Measurements from ENCODE around the gene ACACB.

ACACB gene

GRCh38 chr12:109247831-109248654 lies 131.7 kb downstream of the ACACB start:
- DNase-seq (ENCODE audit: extremely low read depth in 1 of 2, low read depth in 1 of 2), result no peak

GRCh38 chr12:109250523-109250922 lies 134.1 kb downstream of the ACACB start:
- no peak for DNase-seq (ENCODE audit: extremely low read depth in 1 of 2, low read depth in 1 of 2)

- no peak for DNase-seq (ENCODE audit: extremely low read depth in 1 of 2, low read depth in 1 of 2)
Observed at GRCh38 chr12:109252799-109253198, 136.4 kb downstream of the ACACB start.

GRCh38 chr12:109253913-109254544 lies 137.6 kb downstream of the ACACB start:
- DNase-seq (ENCODE audit: extremely low read depth in 1 of 2, low read depth in 1 of 2), result no peak

- DNase-seq (ENCODE audit: extremely low read depth in 1 of 2, low read depth in 1 of 2), result no peak
Observed at GRCh38 chr12:109255377-109255776, 139.0 kb downstream of the ACACB start.

GRCh38 chr12:109256011-109256410 lies 139.6 kb downstream of the ACACB start:
- no peak for DNase-seq (ENCODE audit: extremely low read depth in 1 of 2, low read depth in 1 of 2)

- DNase-seq (ENCODE audit: extremely low read depth in 1 of 2, low read depth in 1 of 2), result no peak
Observed at GRCh38 chr12:109258201-109258600, 141.8 kb downstream of the ACACB start.

- DNase-seq (ENCODE audit: extremely low read depth in 1 of 2, low read depth in 1 of 2), result no peak
Observed at GRCh38 chr12:109258607-109259544, 142.5 kb downstream of the ACACB start.

GRCh38 chr12:109259545-109259895 lies 143.1 kb downstream of the ACACB start:
- DNase-seq (ENCODE audit: extremely low read depth in 1 of 2, low read depth in 1 of 2), result no peak

- DNase-seq (ENCODE audit: extremely low read depth in 1 of 2, low read depth in 1 of 2), result no peak
Observed at GRCh38 chr12:109261087-109261486, 144.7 kb downstream of the ACACB start.

- DNase-seq (ENCODE audit: extremely low read depth in 1 of 2, low read depth in 1 of 2), result no peak
Observed at GRCh38 chr12:109261939-109262338, 145.6 kb downstream of the ACACB start.

- no peak for DNase-seq (ENCODE audit: extremely low read depth in 1 of 2, low read depth in 1 of 2)
Observed at GRCh38 chr12:109263439-109263838, 147.1 kb downstream of the ACACB start.

- DNase-seq (ENCODE audit: extremely low read depth in 1 of 2, low read depth in 1 of 2), result peak; percentile 6 to 30
Observed at GRCh38 chr12:109264095-109264942, 147.9 kb downstream of the ACACB start.

- DNase-seq (ENCODE audit: extremely low read depth in 1 of 2, low read depth in 1 of 2), result no peak
Observed at GRCh38 chr12:109264943-109265650, 148.7 kb downstream of the ACACB start.

- DNase-seq (ENCODE audit: extremely low read depth in 1 of 2, low read depth in 1 of 2), result no peak
Observed at GRCh38 chr12:109266106-109266879, 149.9 kb downstream of the ACACB start.

GRCh38 chr12:109267361-109267760 lies 151.0 kb downstream of the ACACB start:
- no peak for DNase-seq (ENCODE audit: extremely low read depth in 1 of 2, low read depth in 1 of 2)

GRCh38 chr12:109268896-109269295 lies 152.5 kb downstream of the ACACB start:
- DNase-seq (ENCODE audit: extremely low read depth in 1 of 2, low read depth in 1 of 2), result no peak

- no peak for DNase-seq (ENCODE audit: extremely low read depth in 1 of 2, low read depth in 1 of 2)
Observed at GRCh38 chr12:109269428-109269827, 153.0 kb downstream of the ACACB start.

GRCh38 chr12:109270494-109270893 lies 154.1 kb downstream of the ACACB start:
- DNase-seq (ENCODE audit: extremely low read depth in 1 of 2, low read depth in 1 of 2), result no peak

All from stimulated activated CD8-positive, alpha-beta memory T cell treated with anti-CD3 and anti-CD28 coated beads, Interleukin-7, amount 100 ng/mL, for 48 hours (primary cell).